IPS-18c (cell line): ENCODE results near the gene TSPAN14.
"Not testable (repeated sequence)": the region's sequence is repeated elsewhere in the genome, so short reads cannot be mapped to it uniquely, and the experiment has no call there.

ENCODE experiments used
- H3K4me3 ChIP-seq: 2 replicates; pipeline ENCODE4 v1.7.0; 2013; ENCODE audit warnings: low read depth, mild to moderate bottlenecking, low read length, moderate library complexity; ENCODE audit not compliant: insufficient read depth
- H3K9me3 ChIP-seq: one replicate; pipeline ENCODE4 v1.6.1; 2013; ENCODE audit warnings: mild to moderate bottlenecking, low read length, moderate library complexity; ENCODE audit not compliant: control insufficient read depth, insufficient read depth

Gene TSPAN14

DNA sequence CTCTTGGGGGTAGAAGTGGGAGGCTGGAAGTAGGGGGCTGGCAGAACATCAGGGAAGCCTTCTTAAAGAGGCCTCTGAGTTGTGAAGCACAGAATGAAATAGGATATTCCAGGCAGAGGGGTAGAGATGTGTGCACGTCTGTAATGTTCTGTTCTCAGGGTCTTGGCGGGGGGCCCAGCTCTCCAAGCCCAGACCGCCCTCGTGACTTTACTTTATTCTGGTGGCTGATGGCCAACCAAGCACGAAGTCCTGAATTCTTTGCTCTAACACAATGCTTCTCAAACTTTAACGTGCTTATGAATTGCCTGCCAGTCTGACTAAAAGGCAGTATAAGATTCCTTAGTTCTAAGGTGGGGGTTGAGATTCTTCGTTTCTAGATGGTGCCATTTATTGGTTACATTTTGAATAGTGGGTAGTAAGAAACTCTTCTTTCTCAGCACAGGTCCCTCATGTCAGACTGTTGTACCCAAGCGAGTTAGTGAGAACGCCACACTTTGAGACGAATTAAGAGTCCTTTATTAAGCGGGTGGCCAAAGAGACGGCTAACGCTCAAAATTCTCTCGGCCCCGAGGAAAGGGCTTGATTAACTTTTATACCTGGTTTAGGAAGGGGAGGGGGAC is 37.5 kb upstream of the TSPAN14 start:
- H3K9me3 ChIP-seq: no peaks in the 10 kb centered on the region
- no peak overlapping the region for H3K4me3 ChIP-seq

DNA sequence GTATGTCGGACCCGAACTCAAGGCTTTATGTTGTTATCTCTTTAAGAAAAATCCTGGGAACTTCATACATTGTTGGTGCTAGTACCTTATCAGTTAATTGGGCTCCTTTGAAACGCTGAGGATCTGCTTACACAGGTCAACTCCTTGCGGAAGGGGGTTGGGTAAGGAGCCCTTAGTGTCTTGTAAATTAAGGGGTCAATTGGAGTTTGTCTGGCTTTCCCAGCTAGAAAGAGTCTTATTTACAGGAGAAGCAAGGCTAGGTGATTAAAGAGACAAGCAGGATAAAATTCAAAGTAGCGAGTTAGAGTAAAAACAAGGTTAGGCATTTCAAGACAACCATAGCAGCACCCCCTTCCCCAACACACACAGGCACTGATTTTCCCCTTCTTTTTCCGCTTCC is 36.9 kb upstream of the TSPAN14 start:
- not testable (repeated sequence) for H3K9me3 ChIP-seq, H3K4me3 ChIP-seq

GRCh38 chr10:80421050-80421706 is 32.9 kb upstream of the TSPAN14 start:
- Histone ChIP-seq H3K4me3 (no peak overlapping the region), H3K9me3 (no peaks in the 10 kb centered on the region)

GRCh38 chr10:80421707-80422536 is 32.2 kb upstream of the TSPAN14 start:
- H3K4me3 ChIP-seq: no peak overlapping the region
- H3K9me3 ChIP-seq: no peaks in the 10 kb centered on the region

GRCh38 chr10:80425901-80426300 is 28.2 kb upstream of the TSPAN14 start:
- Histone ChIP-seq H3K9me3 (no peaks in the 10 kb centered on the region), H3K4me3 (no peak overlapping the region)

GRCh38 chr10:80427541-80427940 is 26.6 kb upstream of the TSPAN14 start:
- H3K9me3 ChIP-seq: no peaks in the 10 kb centered on the region
- H3K4me3 ChIP-seq: no peak overlapping the region

DNA sequence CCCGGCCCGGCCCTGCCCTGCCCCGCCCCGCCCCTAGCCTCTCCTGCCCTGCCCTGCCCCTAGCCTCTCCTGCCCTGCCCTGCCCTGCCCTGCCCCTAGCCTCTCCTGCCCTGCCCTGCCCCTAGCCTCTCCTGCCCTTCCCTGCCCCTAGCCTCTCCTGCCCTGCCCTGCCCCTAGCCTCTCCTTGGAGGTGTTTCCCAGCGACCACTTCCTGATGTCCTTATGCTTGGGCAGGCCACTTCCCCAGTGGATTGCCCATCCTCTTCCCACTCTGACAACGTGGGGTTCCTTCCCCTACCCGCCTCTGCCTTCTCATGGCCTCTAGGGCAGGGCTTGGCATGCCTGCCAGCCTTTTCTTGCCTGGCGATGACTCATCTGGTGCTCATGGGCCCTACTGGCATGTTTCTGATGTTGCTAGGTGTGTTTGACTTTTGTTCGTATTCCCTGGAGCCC is 24.6 kb upstream of the TSPAN14 start:
- Histone ChIP-seq H3K9me3 (no peaks in the 10 kb centered on the region), H3K4me3 (no peak overlapping the region)

DNA sequence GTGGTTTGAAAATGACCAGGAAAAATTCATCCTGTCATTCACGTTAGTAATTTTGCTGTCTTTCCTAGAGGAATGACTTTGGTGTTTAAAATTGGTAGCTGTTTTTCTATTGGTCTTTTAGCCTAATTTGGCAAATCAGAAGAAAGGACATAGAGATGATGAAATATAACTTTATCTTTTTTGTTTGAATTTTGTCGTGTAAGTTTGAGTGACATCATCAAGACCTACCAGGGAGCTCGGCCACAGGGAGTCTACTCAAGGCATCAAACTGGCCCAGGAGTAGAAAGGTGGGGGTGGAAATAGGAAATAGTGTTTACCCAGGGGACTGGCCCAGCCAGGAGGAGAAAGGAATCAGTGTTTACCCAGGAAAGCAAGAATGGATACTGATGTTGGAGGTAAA is 21.0 kb upstream of the TSPAN14 start:
- H3K4me3 ChIP-seq: no peak overlapping the region
- H3K9me3 ChIP-seq: no peaks in the 10 kb centered on the region

GRCh38 chr10:80436446-80437098 is 17.5 kb upstream of the TSPAN14 start:
- Histone ChIP-seq H3K4me3 (no peak overlapping the region), H3K9me3 (no peaks in the 10 kb centered on the region)

GRCh38 chr10:80437227-80437626 is 16.9 kb upstream of the TSPAN14 start:
- no peaks in the 10 kb centered on the region for H3K9me3 ChIP-seq
- H3K4me3 ChIP-seq: no peak overlapping the region

- Histone ChIP-seq H3K9me3 (no peaks in the 10 kb centered on the region), H3K4me3 (no peak overlapping the region)
These were observed 12.3 kb upstream of the TSPAN14 start for GRCh38 chr10:80441831-80442230.

DNA sequence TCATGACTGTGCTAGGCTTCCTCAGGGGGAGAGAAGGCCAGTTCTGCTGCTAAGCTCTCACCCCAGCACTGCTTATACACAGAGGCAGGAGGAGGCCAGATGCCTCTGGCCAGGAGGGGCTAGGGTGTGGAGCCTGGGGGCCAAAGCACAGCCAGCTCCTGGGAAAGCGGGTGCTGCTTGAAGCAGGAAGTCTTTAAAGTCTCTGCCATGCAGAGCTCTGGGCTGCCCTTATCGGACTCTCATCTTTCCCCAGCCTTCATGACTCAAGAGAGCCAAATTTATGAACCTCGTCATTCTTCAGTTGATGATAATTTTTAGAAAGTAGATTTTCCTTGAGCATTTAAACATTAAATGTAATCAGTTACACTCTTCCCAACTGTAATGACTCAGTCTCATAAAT is 11.2 kb upstream of the TSPAN14 start:
- no peaks in the 10 kb centered on the region for H3K9me3 ChIP-seq
- H3K4me3 ChIP-seq: no peak overlapping the region

DNA sequence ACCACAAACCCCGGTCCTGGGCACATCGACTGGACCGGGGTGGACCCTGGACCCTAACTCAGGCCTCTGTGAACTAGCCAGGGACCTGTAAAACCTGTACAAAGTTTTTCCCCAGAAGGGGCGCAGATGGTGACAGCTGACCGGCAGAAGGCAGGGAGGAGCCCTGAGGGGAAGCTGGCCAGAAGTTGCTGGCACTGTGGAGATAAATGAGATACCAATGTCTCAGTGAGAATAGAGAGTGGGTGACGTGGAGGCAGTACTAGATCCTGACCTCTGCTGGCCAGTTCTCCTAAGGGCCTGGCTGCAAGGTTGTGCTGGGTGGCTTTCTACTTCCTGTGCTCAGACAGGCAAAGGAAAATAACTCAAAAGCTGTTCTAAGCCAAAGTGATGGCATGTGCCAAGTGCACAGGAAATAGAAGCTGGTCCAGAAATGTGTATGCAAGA is 10.6 kb upstream of the TSPAN14 start:
- no peak overlapping the region for H3K4me3 ChIP-seq
- H3K9me3 ChIP-seq: no peaks in the 10 kb centered on the region

DNA sequence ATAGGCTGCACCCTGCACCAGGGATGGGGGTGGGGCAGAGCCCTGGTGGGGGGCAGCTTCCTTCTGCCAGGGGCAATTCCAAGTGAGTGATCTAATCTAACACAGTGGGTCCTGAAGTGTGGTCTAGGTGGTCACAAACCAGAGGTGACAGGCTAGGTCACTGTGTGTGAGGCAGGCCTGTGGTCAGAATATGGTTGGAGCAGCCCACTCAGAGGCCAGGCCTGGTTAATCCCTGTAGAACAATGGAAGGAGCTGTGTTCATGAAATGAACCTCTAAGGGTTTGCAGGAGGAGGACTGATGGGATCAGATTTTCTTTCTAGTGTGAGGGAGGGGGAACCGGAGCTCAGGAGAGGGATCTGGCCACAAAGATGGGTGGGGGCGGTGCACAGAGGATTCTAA is 10.0 kb upstream of the TSPAN14 start:
- Histone ChIP-seq H3K4me3 (no peak overlapping the region), H3K9me3 (no peaks in the 10 kb centered on the region)

GRCh38 chr10:80444646-80445319 is 9.3 kb upstream of the TSPAN14 start:
- no peak overlapping the region for H3K4me3 ChIP-seq

DNA sequence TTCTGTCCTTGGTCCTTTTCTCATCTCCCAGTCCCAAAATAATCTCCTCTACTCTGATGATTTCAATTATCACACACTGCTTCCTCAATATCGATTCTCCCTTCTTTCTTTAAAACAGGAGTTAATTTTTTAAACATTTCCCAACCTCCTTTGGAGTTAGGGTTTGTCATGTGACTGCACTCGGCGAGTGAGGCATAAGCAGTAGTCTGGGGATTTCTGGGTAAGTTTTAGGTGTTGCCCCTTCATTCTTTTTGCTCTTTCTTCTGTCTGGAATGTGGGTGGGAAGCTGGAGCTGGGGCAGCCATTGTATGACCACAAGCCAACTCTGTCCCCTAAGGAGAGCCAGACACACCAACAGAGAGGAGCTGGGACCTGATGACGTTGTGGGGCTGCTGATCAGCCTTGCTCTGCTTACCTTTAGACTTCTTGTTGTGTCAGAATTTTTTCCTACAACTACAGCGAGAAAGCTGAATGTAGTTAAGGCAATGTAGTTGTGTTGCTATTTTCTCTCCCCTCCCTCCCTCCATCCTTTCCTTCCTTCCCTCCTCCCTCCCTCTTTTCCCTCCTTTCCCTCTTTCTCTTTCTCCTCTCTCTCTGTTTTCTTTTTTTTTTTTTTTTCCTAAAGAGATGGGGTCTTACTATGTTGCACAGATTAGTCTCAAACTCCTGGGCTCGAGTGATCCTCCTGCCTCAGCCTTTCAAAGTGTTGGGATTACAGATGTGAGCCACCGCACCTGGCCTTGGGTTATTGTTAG is 6.5 kb upstream of the TSPAN14 start:
- Histone ChIP-seq H3K4me3 (no peak overlapping the region), H3K9me3 (peaks cover 4% of the 10 kb centered on the region)

More at GRCh38 chr10:80444646-80445319, 9.3 kb upstream of the TSPAN14 start:
- H3K9me3 ChIP-seq: no peaks in the 10 kb centered on the region
